GM21390 (cell line): ENCODE measurements around the gene ELP4.
"Not testable (repeated sequence)": the region's sequence is repeated elsewhere in the genome, so short reads cannot be mapped to it uniquely, and the experiment has no call there.

Experiments
- ATAC-seq: cut with Tn5 transposase; IDR thresholded peaks from one replicate; pipeline ENCODE4 v1.9.1; 2021; ENCODE audit not compliant: unreplicated experiment

The ELP4 gene

DNA sequence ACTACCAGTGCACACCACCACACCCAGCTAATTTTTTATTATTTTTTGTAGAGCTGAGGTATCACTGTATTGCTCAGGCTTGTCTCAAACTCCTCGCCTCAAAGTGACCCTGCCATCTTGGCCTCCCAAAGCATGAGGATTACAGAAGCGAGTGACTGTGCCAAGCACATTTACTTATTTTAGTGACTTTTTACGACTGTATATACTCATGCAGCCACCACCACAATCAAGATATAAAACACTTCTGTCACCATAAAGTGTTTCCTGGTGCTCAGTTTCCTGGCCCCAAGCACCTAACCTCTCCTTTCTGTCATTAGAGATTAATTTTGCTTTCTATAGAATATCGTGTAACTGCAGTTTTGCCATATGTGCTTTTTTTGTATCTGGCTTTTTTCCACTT is 25.9 kb downstream of the ELP4 start:
- no peak for ATAC-seq

DNA sequence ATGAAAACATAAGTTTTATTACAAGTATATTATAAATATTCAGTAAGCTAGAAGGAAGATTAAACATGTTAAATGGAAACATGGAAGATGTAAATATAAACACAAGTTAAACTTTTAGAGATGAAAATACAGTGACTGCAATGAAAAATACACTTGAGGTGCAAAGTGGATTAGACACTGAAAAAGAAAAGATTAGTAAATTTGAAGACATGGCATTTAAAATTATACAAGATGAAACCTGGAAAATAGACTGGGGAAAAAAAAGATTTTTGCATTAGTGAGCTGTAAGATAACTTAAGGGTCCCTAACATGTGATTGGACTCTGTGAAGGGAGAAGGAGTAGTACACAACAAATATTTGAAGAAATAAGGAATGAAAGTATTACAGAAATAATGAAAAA is 33.3 kb downstream of the ELP4 start:
- no peak for ATAC-seq

DNA sequence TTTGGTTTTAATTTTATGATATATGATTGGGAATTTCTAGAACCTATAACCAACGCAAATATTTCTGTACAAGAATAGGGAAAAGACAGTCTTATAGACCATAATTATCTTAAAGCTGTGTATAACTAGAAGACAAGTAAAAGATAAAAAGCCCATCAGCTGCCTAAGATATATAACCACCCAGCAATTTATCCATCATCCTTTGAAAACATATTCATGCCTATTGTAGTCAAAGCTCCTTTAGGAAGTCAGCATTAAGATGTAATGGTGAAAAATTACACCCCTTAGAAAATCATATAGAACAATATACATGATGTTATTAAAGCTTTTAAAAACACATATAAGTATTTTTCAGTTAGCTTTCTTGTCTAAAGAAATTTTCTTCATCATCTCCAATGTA is 46.4 kb downstream of the ELP4 start:
- ATAC-seq = no peak

DNA sequence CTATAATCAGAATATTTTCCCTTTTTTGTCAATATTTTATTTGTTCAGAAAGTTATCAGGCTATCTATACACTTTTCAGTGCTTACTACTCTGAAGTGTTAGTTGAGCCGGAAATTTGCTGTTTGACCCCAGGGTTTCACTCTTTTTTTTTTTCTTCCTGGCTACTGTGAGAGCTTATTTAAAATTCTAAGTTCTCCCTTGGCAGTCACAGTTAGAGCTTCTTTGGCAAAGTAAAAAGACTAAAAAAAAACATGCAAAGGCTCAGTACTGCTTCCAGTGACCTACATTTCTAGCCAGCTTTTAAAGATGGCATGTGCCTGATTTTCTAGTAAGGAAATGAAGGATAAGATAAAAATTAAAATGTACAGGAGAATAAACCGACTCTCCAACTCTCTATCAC is 48.4 kb downstream of the ELP4 start:
- no peak for ATAC-seq

DNA sequence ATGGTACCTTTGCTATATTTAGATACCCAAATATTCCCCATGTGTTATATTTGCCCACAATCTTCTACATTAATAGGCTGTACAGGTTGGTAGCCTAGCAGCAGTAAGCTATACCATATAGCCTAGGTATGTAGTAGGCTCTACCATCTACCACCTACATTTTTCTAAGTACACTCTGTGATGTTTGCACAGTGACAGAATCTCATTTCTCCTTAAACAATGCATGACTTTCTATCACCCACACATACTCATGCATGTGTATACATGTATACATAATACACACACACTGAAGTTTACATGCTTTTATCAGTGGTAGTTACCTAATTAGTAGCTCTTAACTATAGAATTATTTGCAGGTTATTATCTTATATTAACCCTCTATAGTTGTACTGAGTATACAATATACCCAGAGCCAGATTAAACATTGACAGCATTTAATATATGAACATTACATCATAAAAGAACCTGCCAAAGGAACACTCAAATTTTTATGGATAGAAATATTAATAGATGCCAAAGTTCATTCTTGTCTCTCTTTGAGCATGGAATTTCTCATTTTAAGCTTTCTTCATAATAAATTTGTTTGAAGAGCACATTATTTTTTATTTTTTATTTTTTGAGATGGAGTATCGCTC is 51.4 kb downstream of the ELP4 start:
- no peak for ATAC-seq

DNA sequence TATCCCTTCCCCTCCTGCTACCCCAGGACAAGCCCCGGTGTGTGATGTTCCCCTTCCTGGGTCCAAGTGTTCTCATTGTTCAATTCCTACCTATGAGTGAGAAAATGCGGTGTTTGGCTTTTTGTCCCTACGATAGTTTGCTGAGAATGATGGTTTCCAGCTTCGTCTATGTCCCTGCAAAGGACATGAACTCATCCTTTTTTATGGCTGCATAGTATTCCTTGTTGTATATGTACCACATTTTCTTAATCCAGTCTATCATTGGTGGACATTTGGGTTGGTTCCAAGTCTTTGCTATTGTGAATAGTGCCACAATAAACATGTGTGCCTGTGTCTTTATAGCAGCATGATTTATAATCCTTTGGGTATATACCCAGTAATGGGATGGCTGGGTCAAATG is 55.0 kb downstream of the ELP4 start:
- not testable (repeated sequence) for ATAC-seq

DNA sequence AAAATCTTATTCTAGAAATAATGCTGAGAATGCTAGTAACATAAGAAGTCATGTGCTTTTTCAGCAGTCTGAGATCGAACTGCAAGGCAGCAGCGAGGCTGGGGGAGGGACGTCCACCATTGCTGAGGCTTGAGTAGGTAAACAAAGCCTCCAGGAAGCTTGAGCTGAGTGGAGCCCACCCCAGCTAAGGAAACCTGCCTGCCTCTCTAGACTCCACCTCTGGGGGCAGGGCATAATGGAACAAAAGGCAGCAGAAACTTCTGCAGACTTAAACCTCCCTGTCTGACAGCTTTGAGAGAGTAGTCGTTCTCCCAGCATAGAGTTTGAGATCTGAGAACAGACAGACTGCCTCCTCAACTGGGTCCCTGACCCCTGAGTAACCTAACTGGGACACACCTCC is 64.6 kb downstream of the ELP4 start:
- ATAC-seq = not testable (repeated sequence)

DNA sequence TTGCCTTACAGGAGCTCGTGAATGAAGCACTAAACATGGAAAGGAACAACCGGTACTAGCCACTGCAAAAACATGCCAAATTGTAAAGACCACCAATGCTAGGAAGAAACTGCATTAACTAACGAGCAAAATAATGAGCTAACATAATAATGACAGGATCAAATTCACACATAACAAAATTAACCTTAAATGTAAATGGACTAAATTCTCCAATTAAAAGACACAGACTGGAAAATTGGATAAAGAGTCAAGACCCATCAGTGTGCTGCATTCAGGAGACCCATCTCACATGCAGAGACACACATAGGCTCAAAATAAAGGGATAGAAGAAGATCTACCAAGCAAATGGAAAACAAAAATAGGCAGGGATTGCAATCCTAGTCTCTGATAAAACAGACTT is 66.2 kb downstream of the ELP4 start:
- ATAC-seq = not testable (repeated sequence)

DNA sequence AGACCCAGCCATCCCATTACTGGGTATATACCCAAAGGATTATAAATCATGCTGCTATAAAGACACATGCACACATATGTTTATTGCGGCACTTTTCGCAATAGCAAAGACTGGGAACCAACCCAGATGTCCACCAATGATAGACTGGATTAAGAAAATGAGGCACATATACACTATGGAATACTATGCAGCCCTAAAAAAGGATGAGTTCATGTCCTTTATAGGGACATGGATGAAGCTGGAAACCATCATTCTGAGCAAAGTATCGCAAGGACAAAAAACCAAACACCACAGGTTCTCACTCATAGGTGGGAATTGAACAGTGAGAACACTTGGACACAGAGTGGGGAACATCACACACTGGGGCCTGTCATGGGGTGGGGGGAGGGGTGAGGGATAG is 69.8 kb downstream of the ELP4 start:
- not testable (repeated sequence) for ATAC-seq

DNA sequence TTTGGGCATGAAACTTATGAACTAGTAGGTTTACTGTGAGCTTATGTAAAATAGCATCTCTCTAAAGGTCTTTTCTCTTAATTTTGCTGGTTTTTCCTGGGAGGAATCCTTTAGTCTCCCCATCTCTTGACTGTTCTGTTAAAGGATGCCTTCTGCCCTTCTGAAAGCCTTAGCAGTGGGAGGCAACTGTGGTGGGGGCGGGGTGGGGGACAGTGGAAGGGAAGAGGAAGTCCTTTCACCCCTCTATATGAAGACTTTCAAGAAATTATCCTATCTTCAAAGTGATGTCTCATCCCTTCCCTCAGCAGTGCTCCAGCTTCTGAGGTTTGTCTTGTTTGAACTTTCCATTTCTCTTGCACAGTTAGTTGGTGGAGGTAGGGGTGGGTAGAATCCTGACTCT is 73.1 kb downstream of the ELP4 start:
- ATAC-seq = no peak

DNA sequence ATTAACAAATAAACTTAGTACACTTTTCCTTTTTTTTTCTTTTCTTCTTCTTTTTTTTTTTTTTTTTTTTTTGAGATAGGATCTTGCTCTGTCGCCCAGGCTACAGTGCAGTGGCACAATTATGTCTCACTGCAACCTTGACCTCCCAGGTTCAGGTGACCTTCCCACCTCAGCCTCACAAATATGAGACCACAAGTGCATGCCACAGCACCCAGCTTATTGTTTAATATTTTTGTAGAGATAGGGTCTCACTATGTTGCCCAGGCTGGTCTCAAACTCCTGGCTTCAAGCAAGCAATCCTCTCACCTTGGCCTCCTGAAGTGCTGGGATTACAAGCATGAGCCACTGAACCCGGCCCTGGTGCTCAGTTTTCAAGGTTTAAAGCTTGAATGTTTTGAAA is 88.9 kb downstream of the ELP4 start:
- no peak for ATAC-seq

DNA sequence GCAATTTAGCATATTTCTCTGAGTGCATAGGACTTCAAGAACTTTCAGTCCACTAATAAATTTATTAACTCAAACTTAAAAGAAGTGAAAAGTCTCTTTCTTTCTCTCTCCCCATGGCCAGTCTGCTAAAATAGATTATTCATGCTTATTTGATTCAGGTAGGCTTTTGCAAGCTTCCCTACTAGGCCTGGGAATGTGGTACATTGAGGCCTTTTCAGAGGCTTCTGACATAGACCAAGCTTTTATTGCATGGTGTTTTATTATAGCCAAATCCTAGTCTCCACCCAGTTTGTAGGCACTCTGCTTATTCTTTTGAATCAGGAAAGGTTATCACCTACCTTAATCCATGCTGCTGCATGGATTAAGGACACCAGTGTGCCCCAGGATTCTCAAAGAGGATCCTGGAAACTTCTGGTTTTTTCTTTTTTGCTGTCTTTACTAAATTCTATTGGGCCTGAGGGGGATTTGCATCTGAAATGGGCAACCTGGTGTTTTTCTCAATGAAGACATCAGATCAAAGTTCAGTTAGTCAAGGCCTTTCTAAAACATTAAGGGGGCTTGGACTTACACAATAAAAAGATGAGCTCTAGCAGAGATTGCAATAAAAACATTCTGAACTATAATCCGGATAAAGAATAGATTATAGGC is 92.2 kb downstream of the ELP4 start:
- ATAC-seq = no peak

DNA sequence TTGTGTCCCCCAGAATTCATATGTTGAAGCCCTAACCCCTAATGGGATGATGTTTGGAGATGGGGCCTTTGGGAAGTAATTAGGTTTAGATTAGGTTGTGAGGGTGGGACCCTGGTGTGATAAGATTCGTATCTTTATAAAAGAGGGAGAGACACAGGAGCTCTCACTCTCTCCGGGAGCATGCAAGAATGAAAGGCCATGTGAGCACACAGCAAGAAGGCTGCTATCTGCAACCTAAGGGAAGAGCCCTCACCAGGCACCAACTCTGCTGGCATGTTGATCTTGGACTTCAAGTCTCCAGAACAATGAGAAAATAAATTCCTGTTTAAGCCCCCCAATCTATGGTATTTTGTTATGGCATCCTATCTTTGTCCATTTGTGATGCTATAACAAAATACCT is 97.3 kb downstream of the ELP4 start:
- no peak for ATAC-seq

DNA sequence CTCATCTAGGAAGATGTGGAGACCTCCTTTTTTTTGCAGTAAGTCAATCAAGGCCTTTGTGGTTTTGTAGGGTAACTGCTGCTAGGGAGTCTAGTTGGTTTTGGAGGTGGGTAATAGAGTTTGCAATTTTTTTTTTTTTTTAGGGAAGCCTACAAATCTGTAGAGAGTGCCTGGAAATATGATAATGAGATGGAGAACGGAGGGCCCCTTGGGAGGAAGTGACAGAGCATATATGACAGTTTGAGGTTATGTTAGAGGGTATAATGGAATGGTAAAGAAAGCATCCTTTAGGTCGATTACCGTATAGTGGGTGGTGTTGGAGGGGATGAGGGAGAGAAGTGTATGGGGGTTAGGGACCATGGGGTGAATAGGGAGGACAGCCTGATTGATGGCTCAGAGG is 98.3 kb downstream of the ELP4 start:
- no peak for ATAC-seq

DNA sequence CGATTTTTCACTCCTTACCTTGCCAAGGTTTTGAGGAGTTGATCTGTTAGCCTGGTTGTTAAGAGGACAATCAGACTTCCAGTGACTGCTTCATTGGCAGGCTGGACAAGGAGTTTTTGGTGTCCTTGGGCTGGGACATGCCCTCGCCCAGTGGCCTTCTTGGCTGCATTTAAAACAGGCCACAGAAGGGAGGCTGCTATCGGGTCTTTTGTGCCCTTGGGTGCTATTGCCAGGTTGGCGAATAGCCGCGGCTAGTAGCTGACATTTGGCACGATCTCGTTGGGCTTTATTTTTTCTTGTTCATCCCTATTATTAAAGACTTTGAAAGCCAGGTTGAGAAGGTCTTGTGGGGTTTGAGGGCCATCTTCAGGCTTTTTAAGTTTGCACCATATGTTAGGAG is 99.4 kb downstream of the ELP4 start:
- no peak for ATAC-seq

DNA sequence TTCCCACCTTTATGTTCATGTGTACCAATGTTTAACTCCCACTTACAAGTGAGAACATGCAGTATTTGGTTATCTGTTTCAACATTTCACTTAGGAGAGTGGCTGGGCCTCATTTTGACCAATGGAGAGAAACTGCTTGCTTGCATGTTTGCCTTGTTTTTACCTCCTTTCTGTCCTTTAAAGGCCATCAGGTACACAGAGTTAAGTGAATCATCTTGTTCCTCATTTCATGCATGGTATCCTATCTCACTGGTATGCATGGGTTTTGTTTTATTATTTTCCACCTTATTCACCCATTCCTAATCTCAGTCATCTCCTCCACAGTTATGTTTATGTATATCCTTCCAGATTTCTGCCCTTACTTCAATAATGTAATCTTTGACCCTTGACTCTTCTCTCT is 101.0 kb downstream of the ELP4 start:
- ATAC-seq = no peak

DNA sequence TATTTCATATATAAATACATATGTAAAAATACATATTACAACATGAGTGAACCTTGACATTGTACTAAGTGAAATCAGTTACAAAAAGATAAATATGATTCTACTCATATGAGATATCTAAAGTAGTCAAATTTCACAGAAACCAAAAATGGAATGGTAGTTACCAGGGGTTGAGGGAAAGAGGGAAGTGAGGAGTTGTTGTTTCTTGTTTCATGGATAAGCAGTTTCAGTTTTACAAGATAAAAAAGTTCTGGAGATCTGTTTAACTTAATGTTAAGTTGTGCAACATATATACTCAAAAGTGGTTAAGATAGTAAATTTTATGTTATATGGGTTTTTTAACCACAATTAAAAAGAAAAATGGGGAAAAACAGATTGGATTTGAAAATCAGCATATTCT is 107.7 kb downstream of the ELP4 start:
- no peak for ATAC-seq

DNA sequence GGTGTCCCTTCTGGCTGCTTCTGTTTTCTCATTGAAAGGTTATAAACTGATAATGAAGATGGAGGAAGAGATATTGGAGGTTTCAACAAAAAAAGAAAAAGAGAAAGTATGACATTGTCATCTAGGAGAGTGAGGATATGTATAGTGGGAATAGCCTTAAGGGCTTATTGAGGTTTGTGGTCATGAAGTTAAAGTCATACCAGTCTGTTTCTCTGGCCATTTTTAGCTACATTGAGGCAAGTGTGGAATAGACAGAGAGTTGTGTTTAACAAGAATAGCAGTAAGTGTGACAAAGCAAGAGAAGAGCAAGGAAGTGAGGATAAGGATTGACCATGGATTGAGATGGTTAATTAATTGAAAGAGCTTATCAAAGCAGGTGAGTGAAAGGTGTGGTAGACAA is 110.4 kb downstream of the ELP4 start:
- ATAC-seq = peak; percentile 85

DNA sequence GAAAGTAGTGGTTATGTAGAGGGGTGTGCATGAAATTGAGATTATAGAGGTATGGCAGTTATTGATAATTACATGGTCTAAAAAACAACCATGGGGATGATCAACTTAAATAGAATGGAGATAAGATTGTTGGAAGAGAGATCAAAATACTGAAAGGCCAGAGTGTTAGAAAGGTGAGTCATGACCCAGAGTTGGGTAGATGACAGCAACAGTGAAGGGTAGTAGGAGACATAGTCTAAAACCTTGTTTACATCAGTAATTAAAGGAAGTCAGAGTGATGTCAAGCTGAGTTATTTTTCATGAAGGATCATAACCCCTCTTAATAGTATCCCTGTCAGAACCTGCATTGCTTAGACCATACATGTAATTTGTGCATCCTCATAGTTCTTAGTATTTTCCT is 110.9 kb downstream of the ELP4 start:
- ATAC-seq = peak; percentile 39

DNA sequence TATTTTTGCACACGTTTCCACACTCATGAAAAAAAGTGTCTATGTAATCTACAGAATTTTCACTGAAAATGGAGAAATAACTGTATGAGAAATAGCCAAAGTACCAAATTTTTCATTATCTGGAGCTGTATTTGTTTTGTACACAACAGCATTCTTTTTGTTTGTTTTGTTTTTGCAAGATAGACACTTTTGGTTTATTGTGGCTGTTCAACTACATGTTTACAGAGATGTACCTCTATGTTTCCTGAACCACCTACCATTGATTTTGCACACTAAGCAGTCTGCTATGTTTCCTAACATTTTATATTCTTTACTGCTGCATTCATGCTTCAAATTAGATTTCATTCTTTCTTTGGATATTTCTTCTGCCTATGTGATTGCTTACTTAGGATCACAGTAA is 116.3 kb downstream of the ELP4 start:
- no peak for ATAC-seq

DNA sequence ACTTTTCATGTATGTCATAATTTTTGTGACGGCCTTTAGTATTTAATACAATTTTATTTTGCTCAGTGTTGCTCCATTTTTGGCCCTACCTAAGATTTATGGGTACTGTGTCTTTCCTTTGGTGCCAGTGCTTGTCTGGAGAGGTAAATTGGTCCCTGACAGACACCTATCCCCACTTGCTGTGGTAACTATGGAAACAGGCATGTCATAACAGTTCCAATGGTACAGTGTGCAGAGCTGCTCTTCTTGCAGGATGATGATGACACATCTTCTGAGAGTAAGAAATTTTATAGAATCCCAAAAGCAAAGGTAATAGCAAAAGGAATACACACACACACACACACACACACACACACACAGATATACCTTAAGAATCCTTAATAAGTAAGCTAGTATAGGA is 118.5 kb downstream of the ELP4 start:
- ATAC-seq = no peak

DNA sequence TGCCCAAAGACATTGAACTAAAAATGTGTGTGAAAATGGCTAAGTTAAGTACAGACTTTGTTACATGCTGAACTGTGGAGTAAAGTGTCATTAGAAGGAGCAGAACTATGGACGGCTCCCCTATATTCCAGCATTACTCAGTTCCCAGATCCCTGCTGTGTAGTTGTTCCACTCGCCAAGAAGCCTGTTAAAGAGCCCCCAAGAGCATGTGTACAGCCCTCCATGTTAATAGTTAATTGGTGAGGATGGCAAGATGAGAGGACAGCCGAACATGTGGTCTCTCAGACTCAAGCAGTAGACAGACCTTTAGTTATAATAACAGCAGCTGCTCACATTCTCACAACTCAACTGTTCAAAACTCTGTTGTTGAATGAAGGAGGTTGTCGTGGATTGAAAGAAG is 127.4 kb downstream of the ELP4 start:
- no peak for ATAC-seq

DNA sequence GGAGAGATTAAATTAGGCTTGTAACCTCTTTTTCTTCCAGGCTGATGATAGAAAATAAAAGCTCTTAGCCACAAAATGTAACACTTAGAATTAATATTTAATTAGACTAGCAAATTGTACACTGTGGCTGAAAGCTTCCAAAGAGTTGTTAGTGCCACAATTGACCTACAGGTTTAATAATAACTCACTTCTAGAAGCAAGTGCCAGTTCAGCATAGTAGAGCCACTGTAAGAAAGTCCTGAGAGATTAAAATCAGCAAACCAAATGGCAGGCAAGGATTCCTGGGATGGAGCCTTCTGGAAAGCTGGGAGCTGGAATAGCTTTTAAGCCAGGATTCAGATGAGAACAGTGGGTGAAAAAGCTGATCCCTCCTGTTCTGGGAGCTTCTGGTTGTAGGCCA is 131.0 kb downstream of the ELP4 start:
- no peak for ATAC-seq
